Measurements from ENCODE around the gene CNTROB. TPM values are rescaled to one million over a fixed set of nuclear protein-coding genes. Genes with fewer than 3 reads are reported as not detected.

CNTROB gene
- polyA plus RNA-seq, 4 donors = 18.4 to 24.6 (median 24.0) TPM

- Histone ChIP-seq H3K36me3 (ENCODE audit: control insufficient read depth in 3 of 3, insufficient read depth in 2 of 3, low read depth in 1 of 3, low read length in 3 of 3) (peaks cover 0 to 7% (median 0%) of the 10 kb centered on the region in 3 donors), H3K27ac (ENCODE audit: low read depth in 1 of 3, low read length in 2 of 3) (no peak overlapping the region), H3K4me3 (ENCODE audit: low read depth in 1 of 3, low read length in 3 of 3) (no peak overlapping the region), H3K4me1 (ENCODE audit: control insufficient read depth in 3 of 3, insufficient read depth in 2 of 3, low read depth in 1 of 3, low read length in 2 of 3) (peaks cover 0 to 20% (median 6%) of the 10 kb centered on the region in 3 donors), H3K27me3 (ENCODE audit: control insufficient read depth in 3 of 3, insufficient read depth in 3 of 3, low read length in 3 of 3) (peaks cover 0 to 9% (median 0%) of the 10 kb centered on the region in 3 donors), H3K9me3 (ENCODE audit: control insufficient read depth in 2 of 2, insufficient read depth in 1 of 2, low read depth in 1 of 2, low read length in 1 of 2) (no peaks in the 10 kb centered on the region)
- FAIRE-seq (no peak), DNase-seq (no peak)
- WGBS, 3 donors = 81 to 84% (median 84%) methylated on average over 3 of the region's 3 CpGs
These were observed 4.4 kb upstream of the CNTROB start for GRCh38 chr17:7927596-7927995.

- peak; percentile 9 to 51 for DNase-seq
- Histone ChIP-seq H3K27me3 (ENCODE audit: control insufficient read depth in 3 of 3, insufficient read depth in 3 of 3, low read length in 3 of 3) (peaks cover 0 to 9% (median 0%) of the 10 kb centered on the region in 3 donors), H3K4me3 (ENCODE audit: low read depth in 1 of 3, low read length in 3 of 3) (peak within 1 kb of the TSS in 1 of 3 donors; percentile 29), H3K27ac (ENCODE audit: low read depth in 1 of 3, low read length in 2 of 3) (no peak within 1 kb of the TSS), H3K36me3 (ENCODE audit: control insufficient read depth in 3 of 3, insufficient read depth in 2 of 3, low read depth in 1 of 3, low read length in 3 of 3) (peaks cover 0 to 9% (median 0%) of the 10 kb centered on the region in 3 donors), H3K4me1 (ENCODE audit: control insufficient read depth in 3 of 3, insufficient read depth in 2 of 3, low read depth in 1 of 3, low read length in 2 of 3) (peaks cover 0 to 21% (median 13%) of the 10 kb centered on the region in 3 donors), H3K9me3 (ENCODE audit: control insufficient read depth in 2 of 2, insufficient read depth in 1 of 2, low read depth in 1 of 2, low read length in 1 of 2) (no peaks in the 10 kb centered on the region)
- FAIRE-seq = no peak
- WGBS, 3 donors = 37 to 81% (median 63%) methylated on average over 56 to 67 of the region's 67 CpGs
These were observed 2.6 kb upstream of the CNTROB start, which contains the start of gene KCNAB3 for GRCh38 chr17:7929158-7930023. Gene KCNAB3 (minus strand): TSS chr17:7929856. CDS start chr17:7929435, 421 bp downstream.

- WGBS, 3 donors = 41 to 43% (median 41%) methylated on average over 20 of the region's 20 CpGs
- Histone ChIP-seq H3K36me3 (ENCODE audit: control insufficient read depth in 3 of 3, insufficient read depth in 2 of 3, low read depth in 1 of 3, low read length in 3 of 3) (peaks cover 0 to 14% (median under 1%) of the 10 kb centered on the region in 3 donors), H3K27ac (ENCODE audit: low read depth in 1 of 3, low read length in 2 of 3) (peak overlapping the region; percentile 52 to 76 (median 56)), H3K4me3 (ENCODE audit: low read depth in 1 of 3, low read length in 3 of 3) (peak overlapping the region; percentile 47 to 97 (median 61)), H3K9me3 (ENCODE audit: control insufficient read depth in 2 of 2, insufficient read depth in 1 of 2, low read depth in 1 of 2, low read length in 1 of 2) (no peaks in the 10 kb centered on the region), H3K27me3 (ENCODE audit: control insufficient read depth in 3 of 3, insufficient read depth in 3 of 3, low read length in 3 of 3) (peaks cover 0 to 9% (median 0%) of the 10 kb centered on the region in 3 donors), H3K4me1 (ENCODE audit: control insufficient read depth in 3 of 3, insufficient read depth in 2 of 3, low read depth in 1 of 3, low read length in 2 of 3) (peaks cover 0 to 21% (median 13%) of the 10 kb centered on the region in 3 donors)
- no peak for FAIRE-seq
- peak in 1 of 2 donors; percentile 5 for DNase-seq
These were observed 970 bp upstream of the CNTROB start for GRCh38 chr17:7930841-7931631.

GRCh38 chr17:7932483-7932891, 481 bp downstream of the CNTROB start:
- peaks cover 4 to 24% (median 6%) of the 10 kb centered on the region in 3 donors for H3K36me3 ChIP-seq (ENCODE audit: control insufficient read depth in 3 of 3, insufficient read depth in 2 of 3, low read depth in 1 of 3, low read length in 3 of 3)

GRCh38 chr17:7932949-7933348, 943 bp downstream of the CNTROB start:
- H3K36me3 ChIP-seq (ENCODE audit: control insufficient read depth in 3 of 3, insufficient read depth in 2 of 3, low read depth in 1 of 3, low read length in 3 of 3) = peaks cover 4 to 25% (median 6%) of the 10 kb centered on the region in 3 donors
- 2 to 9% (median 6%) methylated on average over 16 of the region's 16 CpGs for WGBS, 3 donors
- peaks cover 0 to 21% (median 13%) of the 10 kb centered on the region in 3 donors for H3K4me1 ChIP-seq (ENCODE audit: control insufficient read depth in 3 of 3, insufficient read depth in 2 of 3, low read depth in 1 of 3, low read length in 2 of 3)
- DNase-seq (peak; percentile 49 to 69), FAIRE-seq (no peak)
- peak overlapping the region; percentile 55 to 97 (median 61) for H3K4me3 ChIP-seq (ENCODE audit: low read depth in 1 of 3, low read length in 3 of 3)
- H3K9me3 ChIP-seq (ENCODE audit: control insufficient read depth in 2 of 2, insufficient read depth in 1 of 2, low read depth in 1 of 2, low read length in 1 of 2) = no peaks in the 10 kb centered on the region
- H3K27me3 ChIP-seq (ENCODE audit: control insufficient read depth in 3 of 3, insufficient read depth in 3 of 3, low read length in 3 of 3) = peaks cover 0 to 9% (median 0%) of the 10 kb centered on the region in 3 donors
- H3K27ac ChIP-seq (ENCODE audit: low read depth in 1 of 3, low read length in 2 of 3) = peak overlapping the region in 1 of 3 donors; percentile 75

More at GRCh38 chr17:7932483-7932891, 481 bp downstream of the CNTROB start:
- Histone ChIP-seq H3K27ac (ENCODE audit: low read depth in 1 of 3, low read length in 2 of 3) (peak overlapping the region in 2 of 3 donors; percentile 75 to 78), H3K4me1 (ENCODE audit: control insufficient read depth in 3 of 3, insufficient read depth in 2 of 3, low read depth in 1 of 3, low read length in 2 of 3) (peaks cover 0 to 21% (median 13%) of the 10 kb centered on the region in 3 donors), H3K27me3 (ENCODE audit: control insufficient read depth in 3 of 3, insufficient read depth in 3 of 3, low read length in 3 of 3) (peaks cover 0 to 9% (median 0%) of the 10 kb centered on the region in 3 donors), H3K4me3 (ENCODE audit: low read depth in 1 of 3, low read length in 3 of 3) (peak overlapping the region; percentile 55 to 97 (median 61)), H3K9me3 (ENCODE audit: control insufficient read depth in 2 of 2, insufficient read depth in 1 of 2, low read depth in 1 of 2, low read length in 1 of 2) (no peaks in the 10 kb centered on the region)
- 0 to 1% (median 1%) methylated on average over 16 to 17 of the region's 17 CpGs for WGBS, 3 donors
- DNase-seq = peak in 1 of 2 donors; percentile 44
- no peak for FAIRE-seq

GRCh38 chr17:7935859-7936258, 3.9 kb downstream of the CNTROB start:
- Histone ChIP-seq H3K36me3 (ENCODE audit: control insufficient read depth in 3 of 3, insufficient read depth in 2 of 3, low read depth in 1 of 3, low read length in 3 of 3) (peaks cover 6 to 34% (median 12%) of the 10 kb centered on the region in 3 donors), H3K27ac (ENCODE audit: low read depth in 1 of 3, low read length in 2 of 3) (no peak overlapping the region), H3K9me3 (ENCODE audit: control insufficient read depth in 2 of 2, insufficient read depth in 1 of 2, low read depth in 1 of 2, low read length in 1 of 2) (no peaks in the 10 kb centered on the region), H3K4me3 (ENCODE audit: low read depth in 1 of 3, low read length in 3 of 3) (no peak overlapping the region), H3K4me1 (ENCODE audit: control insufficient read depth in 3 of 3, insufficient read depth in 2 of 3, low read depth in 1 of 3, low read length in 2 of 3) (peaks cover 0 to 12% (median 11%) of the 10 kb centered on the region in 3 donors), H3K27me3 (ENCODE audit: control insufficient read depth in 3 of 3, insufficient read depth in 3 of 3, low read length in 3 of 3) (no peaks in the 10 kb centered on the region)
- FAIRE-seq = no peak
- DNase-seq = no peak

GRCh38 chr17:7940034-7940433, 8.0 kb downstream of the CNTROB start:
- DNase-seq (no peak), FAIRE-seq (no peak)
- Histone ChIP-seq H3K4me1 (ENCODE audit: control insufficient read depth in 3 of 3, insufficient read depth in 2 of 3, low read depth in 1 of 3, low read length in 2 of 3) (no peaks in the 10 kb centered on the region), H3K9me3 (ENCODE audit: control insufficient read depth in 2 of 2, insufficient read depth in 1 of 2, low read depth in 1 of 2, low read length in 1 of 2) (no peaks in the 10 kb centered on the region), H3K27me3 (ENCODE audit: control insufficient read depth in 3 of 3, insufficient read depth in 3 of 3, low read length in 3 of 3) (no peaks in the 10 kb centered on the region), H3K27ac (ENCODE audit: low read depth in 1 of 3, low read length in 2 of 3) (no peak overlapping the region), H3K36me3 (ENCODE audit: control insufficient read depth in 3 of 3, insufficient read depth in 2 of 3, low read depth in 1 of 3, low read length in 3 of 3) (peaks cover 14 to 61% (median 14%) of the 10 kb centered on the region in 3 donors), H3K4me3 (ENCODE audit: low read depth in 1 of 3, low read length in 3 of 3) (no peak overlapping the region)
- WGBS, 3 donors = 96 to 100% (median 96%) methylated on average over 4 of the region's 4 CpGs

- no peak for FAIRE-seq
- no peak overlapping the region for H3K4me3 ChIP-seq (ENCODE audit: low read depth in 1 of 3, low read length in 3 of 3)
- 90 to 96% (median 90%) methylated on average over 6 of the region's 6 CpGs for WGBS, 3 donors
- DNase-seq = no peak
- peaks cover 14 to 64% (median 15%) of the 10 kb centered on the region in 3 donors for H3K36me3 ChIP-seq (ENCODE audit: control insufficient read depth in 3 of 3, insufficient read depth in 2 of 3, low read depth in 1 of 3, low read length in 3 of 3)
- no peak overlapping the region for H3K27ac ChIP-seq (ENCODE audit: low read depth in 1 of 3, low read length in 2 of 3)
- no peaks in the 10 kb centered on the region for H3K4me1 ChIP-seq (ENCODE audit: control insufficient read depth in 3 of 3, insufficient read depth in 2 of 3, low read depth in 1 of 3, low read length in 2 of 3)
- H3K27me3 ChIP-seq (ENCODE audit: control insufficient read depth in 3 of 3, insufficient read depth in 3 of 3, low read length in 3 of 3) = no peaks in the 10 kb centered on the region
- no peaks in the 10 kb centered on the region for H3K9me3 ChIP-seq (ENCODE audit: control insufficient read depth in 2 of 2, insufficient read depth in 1 of 2, low read depth in 1 of 2, low read length in 1 of 2)
These were observed 8.7 kb downstream of the CNTROB start for GRCh38 chr17:7940743-7941142.

Measured in small intestine (tissue), 7 donors.